ENCODE results near the gene SCML2.
"Not testable (repeated sequence)": the region's sequence is repeated elsewhere in the genome, so short reads cannot be mapped to it uniquely, and the experiment has no call there.

The SCML2 gene

GRCh38 chrX:18354369-18355223 is at the start of gene SCML2:
SCML2 (minus strand) TSS chrX:18354688; CDS start chrX:18334071, 20,617 bp downstream.
- peak; percentile 19 to 48 for DNase-seq

- no peak for DNase-seq
Measured at GRCh38 chrX:18401848-18402213, 47.3 kb upstream of the SCML2 start.

- no peak for DNase-seq
Measured at GRCh38 chrX:18394477-18394876, 40.0 kb upstream of the SCML2 start.

- peak; percentile 25 to 56 for DNase-seq
Measured at GRCh38 chrX:18390941-18391538, 36.6 kb upstream of the SCML2 start.

GRCh38 chrX:18389966-18390365 is 35.5 kb upstream of the SCML2 start:
- no peak for DNase-seq

GRCh38 chrX:18377796-18378195 is 23.3 kb upstream of the SCML2 start:
- DNase-seq: peak; percentile 2 to 7

GRCh38 chrX:18375131-18375805 is 20.8 kb upstream of the SCML2 start:
- DNase-seq: not testable (repeated sequence)

- not testable (repeated sequence) for DNase-seq
Measured at GRCh38 chrX:18369096-18369495, 14.6 kb upstream of the SCML2 start.

GRCh38 chrX:18368402-18368801 is 13.9 kb upstream of the SCML2 start:
- no peak for DNase-seq

- DNase-seq: no peak
Measured at GRCh38 chrX:18360867-18361266, 6.4 kb upstream of the SCML2 start.

- peak; percentile 2 to 9 for DNase-seq
Measured at GRCh38 chrX:18353931-18354368, 538 bp downstream of the SCML2 start.

- no peak for DNase-seq
Measured at GRCh38 chrX:18351784-18352183, 2.7 kb downstream of the SCML2 start.

- no peak for DNase-seq
Measured at GRCh38 chrX:18348047-18348446, 6.4 kb downstream of the SCML2 start.

- no peak for DNase-seq
Measured at GRCh38 chrX:18309401-18309800, 45.1 kb downstream of the SCML2 start.

- no peak for DNase-seq
Measured at GRCh38 chrX:18297251-18297650, 57.2 kb downstream of the SCML2 start.

- DNase-seq: no peak
Measured at GRCh38 chrX:18294893-18295292, 59.6 kb downstream of the SCML2 start.

GRCh38 chrX:18291006-18291545 is 63.4 kb downstream of the SCML2 start:
- no peak for DNase-seq

- DNase-seq: no peak
Measured at GRCh38 chrX:18290200-18290599, 64.3 kb downstream of the SCML2 start.

GRCh38 chrX:18288716-18289115 is 65.8 kb downstream of the SCML2 start:
- DNase-seq: no peak

- no peak for DNase-seq
Measured at GRCh38 chrX:18286322-18286831, 68.1 kb downstream of the SCML2 start.

GRCh38 chrX:18278449-18278848 is 76.0 kb downstream of the SCML2 start:
- no peak for DNase-seq

- no peak for DNase-seq
Measured at GRCh38 chrX:18272222-18272621, 82.3 kb downstream of the SCML2 start.

GRCh38 chrX:18271725-18272124 is 82.8 kb downstream of the SCML2 start:
- no peak for DNase-seq
